ENCODE measurements around the gene SERPINB2. TPM values are rescaled to one million over a fixed set of nuclear protein-coding genes. Genes with fewer than 3 reads are reported as not detected.

SERPINB2 gene
- total and polyA plus RNA-seq, 10 of the 15 experiments (the other 5 are each of a cell fraction or from before 2014, with no cell fraction given) = 9.6 to 25.3 (median 14.0) TPM

- no TSS peak for BruUV-seq (replicated peaks)
- DNase-seq (ENCODE audit: low read depth, low spot score) (no peak), ATAC-seq (peak; percentile 57), FAIRE-seq (no peak)
- ChIA-PET SMC1A (ENCODE audit: uncharacterized antibody, unreplicated experiment) (interaction anchor here (1.2 to 6.2 kb wide), 11 partner anchors 12 to 67 kb away, joined by 4 to 99 read pairs (median 10); no protein-coding TSS in a partner anchor), RAD21 (ENCODE audit: unreplicated experiment) (interaction anchor here (0.7 to 3.6 kb wide), 8 partner anchors 9 to 55 kb away, joined by 3 to 69 read pairs (median 7); no protein-coding TSS in a partner anchor), POLR2A (interaction anchor here (0.7 to 3.3 kb wide), 10 partner anchors 15 to 767 kb away, joined by 3 to 15 read pairs (median 3); no protein-coding TSS in a partner anchor), CTCF (interaction anchor here (0.9 to 3.5 kb wide), 7 partner anchors 12 to 68 kb away, joined by 3 to 52 read pairs (median 4); no protein-coding TSS in a partner anchor)
- Histone ChIP-seq H3K9me3 (replicated peaks; ENCODE audit: control insufficient read depth, insufficient read depth, low read length) (no peaks in the 10 kb centered on the region; the same call in 2 of the 3 replicates), H3K4me3 (0 out of 2 replicates have a peak within 1 kb of the TSS, but pooled peaks have one; percentile 4), H3K27ac (ENCODE audit: control insufficient read depth, insufficient read depth) (peak within 1 kb of the TSS; percentile 63; the same call in 1 of the 2 replicates), H3K36me3 (ENCODE audit: control insufficient read depth in 2 of 2, insufficient read depth in 2 of 2, low read length in 1 of 2) (no peaks in the 10 kb centered on the region), H2AFZ (ENCODE audit: control insufficient read depth, low read depth, low read length) (peak within 1 kb of the TSS; percentile 6), H3K27me3 (replicated peaks in 1 of 2; ENCODE audit: control insufficient read depth in 2 of 2, insufficient read depth in 2 of 2, low read length in 1 of 2) (no peaks in the 10 kb centered on the region), H3K4me2 (ENCODE audit: control insufficient read depth, insufficient read depth) (peak within 1 kb of the TSS; percentile 2; the same call in 1 of the 2 replicates), H3K79me2 (ENCODE audit: control insufficient read depth, insufficient read depth, low read length) (no peaks in the 10 kb centered on the region), H4K20me1 (ENCODE audit: control insufficient read depth, insufficient read depth) (no peaks in the 10 kb centered on the region), H3K4me1 (ENCODE audit: control insufficient read depth, insufficient read depth, low read length) (peaks cover 4% of the 10 kb centered on the region; the same call in 1 of the 2 replicates), H3K9ac (ENCODE audit: control insufficient read depth, insufficient read depth, low read length) (no peak within 1 kb of the TSS)
- in situ Hi-C loops (cut with MboI) (no loop called here), intact Hi-C loops (cut with micrococcal nuclease; ENCODE audit: unreplicated experiment) (no loop called here)
- TF ChIP-seq KAT2A (conservative IDR thresholded peaks at IDR 0.05; ENCODE audit: control insufficient read depth, low read depth, low read length) = no peak
- TF ChIP-seq RFX5 (IDR thresholded peaks at IDR 0.05; ENCODE audit: low read depth, low read length) = no peak
- TF ChIP-seq MLLT1 (IDR thresholded peaks at IDR 0.05) = no peak
- no peak for TF ChIP-seq CTCF (IDR thresholded peaks at IDR 0.05 in 2 of 3, conservative IDR thresholded peaks at IDR 0.05 in 1 of 3; ENCODE audit: control insufficient read depth in 2 of 3, extremely low read depth in 1 of 3, insufficient read depth in 1 of 3, low read depth in 3 of 3, low read length in 3 of 3)
- TF ChIP-seq IKZF1 (conservative IDR thresholded peaks at IDR 0.05) = no peak
- TF ChIP-seq CREB1 (IDR thresholded peaks at IDR 0.05; ENCODE audit: low read depth) = no peak
- TF ChIP-seq JUNB (IDR thresholded peaks at IDR 0.05) = peak; percentile 43; the same call in 1 of the 2 replicates
- no peak for TF ChIP-seq BCL11A (IDR thresholded peaks at IDR 0.05; ENCODE audit: low read depth, low read length)
- no peak for TF ChIP-seq CUX1 (IDR thresholded peaks at IDR 0.05; ENCODE audit: insufficient replicate concordance, low read depth, low read length)
- TF ChIP-seq E2F4 (IDR thresholded peaks at IDR 0.05; ENCODE audit: low read depth, low read length) = no peak
- no peak for TF ChIP-seq CBFB (IDR thresholded peaks at IDR 0.05; ENCODE audit: low read depth)
- TF ChIP-seq YBX1 (IDR thresholded peaks at IDR 0.05) = no peak
- no peak for TF ChIP-seq ZBED1 (IDR thresholded peaks at IDR 0.05; ENCODE audit: borderline replicate concordance)
- TF ChIP-seq CREM (IDR thresholded peaks at IDR 0.05; ENCODE audit: low read depth) = peak; percentile 36; the same call in 1 of the 2 replicates
- TF ChIP-seq CBX5 (IDR thresholded peaks at IDR 0.05; ENCODE audit: low read depth) = no peak
Measured at GRCh38 chr18:63907664-63908063, 20.2 kb downstream of the SERPINB2 start, which contains the start of gene SERPINB10. TSS of gene SERPINB10 (plus strand) at chr18:63907958. CDS start at chr18:63915511, 7,553 bp downstream.

Data from GM12878 (cell line).